GM19395 (cell line): ENCODE results near the gene TMSB10.
"Not testable (repeated sequence)": the region's sequence is repeated elsewhere in the genome, so short reads cannot be mapped to it uniquely, and the experiment has no call there.

Source experiments
- ATAC-seq: cut with Tn5 transposase; IDR thresholded peaks from one replicate; pipeline ENCODE4 v1.9.1; 2021; ENCODE audit warnings: mild to moderate bottlenecking, moderate library complexity; ENCODE audit not compliant: unreplicated experiment

Gene TMSB10

GRCh38 chr2:84900971-84901370 lies 4.5 kb upstream of the TMSB10 start:
- no peak for ATAC-seq

GRCh38 chr2:84901593-84902120 lies 3.8 kb upstream of the TMSB10 start:
- no peak for ATAC-seq

- ATAC-seq, result no peak
These were observed 2.9 kb upstream of the TMSB10 start for GRCh38 chr2:84902526-84902925.

- ATAC-seq, result no peak
These were observed 1.3 kb upstream of the TMSB10 start for GRCh38 chr2:84904151-84904550.

GRCh38 chr2:84904717-84905174 lies 710 bp upstream of the TMSB10 start:
- no peak for ATAC-seq

- peak; percentile 27 for ATAC-seq
These were observed 848 bp downstream of the TMSB10 start for GRCh38 chr2:84906108-84906899.

GRCh38 chr2:84906900-84907714 lies 1.7 kb downstream of the TMSB10 start:
- ATAC-seq, result peak; percentile 35

- no peak for ATAC-seq
These were observed 3.7 kb downstream of the TMSB10 start for GRCh38 chr2:84908948-84909713.

GRCh38 chr2:84911135-84911678 lies 5.8 kb downstream of the TMSB10 start:
- ATAC-seq, result no peak

- no peak for ATAC-seq
These were observed 7.5 kb downstream of the TMSB10 start for GRCh38 chr2:84912984-84913383.

GRCh38 chr2:84914334-84914733 lies 8.9 kb downstream of the TMSB10 start:
- ATAC-seq, result no peak

- not testable (repeated sequence) for ATAC-seq
These were observed 10.2 kb downstream of the TMSB10 start for GRCh38 chr2:84915675-84916074.

GRCh38 chr2:84917821-84918220 lies 12.4 kb downstream of the TMSB10 start:
- ATAC-seq, result not testable (repeated sequence)

- ATAC-seq, result no peak
These were observed 13.0 kb downstream of the TMSB10 start for GRCh38 chr2:84918430-84918829.

GRCh38 chr2:84919885-84920580 lies 14.6 kb downstream of the TMSB10 start:
- ATAC-seq, result peak; percentile 57

GRCh38 chr2:84923009-84923408 lies 17.6 kb downstream of the TMSB10 start:
- no peak for ATAC-seq

- peak; percentile 36 for ATAC-seq
These were observed 19.0 kb downstream of the TMSB10 start for GRCh38 chr2:84924173-84925106.

GRCh38 chr2:84925336-84925723 lies 19.9 kb downstream of the TMSB10 start:
- ATAC-seq, result peak; percentile 1
